Left forelimb (tissue), 1 donor: ENCODE results near the gene KLF15.
"Not testable (repeated sequence)": the region's sequence is repeated elsewhere in the genome, so short reads cannot be mapped to it uniquely, and the experiment has no call there.

Source experiments
- DNase-seq: peaks from one replicate; pipeline ENCODE4 v3.0.0-alpha.2; 2018; ENCODE audit warnings: low spot score

The KLF15 gene

DNA sequence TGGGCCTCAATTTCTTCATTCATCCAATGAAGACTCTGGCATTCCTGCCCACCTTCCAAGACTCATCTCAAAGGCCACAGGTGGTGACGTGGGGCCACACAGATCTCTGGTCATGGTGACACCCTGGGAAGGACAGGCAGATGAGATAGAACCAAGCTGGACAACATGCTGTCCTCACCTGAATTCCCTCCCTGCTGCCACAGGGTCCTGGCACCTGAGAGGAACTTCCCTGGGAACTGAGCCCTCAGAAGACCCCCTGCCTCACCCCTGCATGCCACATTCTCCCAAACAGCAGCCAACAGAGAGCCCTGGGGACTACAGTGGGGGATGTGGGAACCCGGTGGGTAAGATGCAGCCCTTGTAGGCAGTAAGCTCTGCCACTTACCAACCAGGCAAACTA is 10.7 kb downstream of the KLF15 start:
- DNase-seq: peak; percentile 40

DNA sequence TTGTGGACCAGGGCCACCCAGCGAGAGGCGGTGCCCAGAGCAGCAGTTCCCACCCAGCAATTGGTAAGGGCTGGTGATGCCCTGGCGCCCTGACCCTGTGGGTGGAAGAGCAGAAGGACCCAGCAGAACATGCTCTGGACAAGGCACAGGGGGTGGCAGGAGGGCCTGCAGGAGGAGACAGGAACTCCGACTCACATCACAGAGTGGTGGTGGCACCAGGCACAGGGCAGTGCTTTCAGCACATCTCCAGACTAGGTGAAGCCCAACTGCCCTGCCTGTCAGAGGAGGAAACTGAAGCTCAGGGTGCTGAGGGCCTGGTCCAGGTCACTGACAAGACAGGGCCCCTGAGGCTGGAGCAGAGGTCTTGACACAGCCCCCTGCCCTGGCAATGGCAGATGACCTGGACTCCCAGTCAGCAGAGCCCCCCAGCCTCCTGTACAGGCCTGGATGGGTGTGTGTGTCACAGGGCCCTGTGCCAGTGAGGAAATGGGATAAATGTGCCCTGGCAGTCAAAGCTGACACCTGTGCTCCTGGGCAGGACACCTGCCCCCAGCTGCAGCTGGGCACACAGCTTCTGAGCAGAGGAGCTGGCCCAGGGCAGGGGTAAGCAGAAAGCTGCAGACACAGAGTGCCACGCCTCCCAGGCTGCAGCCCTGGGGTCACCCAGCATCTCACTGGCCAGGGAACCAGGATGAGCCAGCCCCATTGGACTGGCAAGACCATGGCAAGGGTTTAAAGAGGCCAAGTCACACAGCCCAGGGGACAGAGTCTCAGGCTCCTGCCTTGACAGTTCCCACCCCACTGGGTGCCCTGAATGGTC is 11.4 kb downstream of the KLF15 start:
- DNase-seq: peak; percentile 55

DNA sequence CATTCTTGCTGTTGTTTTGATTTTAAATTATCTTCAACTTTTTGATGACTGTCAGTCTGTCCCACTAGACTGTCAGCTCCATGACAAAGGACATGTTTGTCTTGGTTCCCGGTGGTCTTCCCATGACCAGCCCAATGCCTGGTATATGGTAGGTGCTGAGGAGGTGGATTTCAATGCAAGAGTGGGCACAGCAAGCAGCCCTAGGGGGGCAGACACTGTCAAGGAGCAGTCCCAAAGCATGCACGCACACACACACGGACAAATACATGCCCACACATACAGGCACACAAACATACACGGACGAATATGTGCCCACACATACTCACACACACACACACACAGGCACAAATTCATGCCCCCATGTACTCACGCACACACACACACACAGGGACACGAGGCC is 12.0 kb downstream of the KLF15 start:
- peak; percentile 11 for DNase-seq

DNA sequence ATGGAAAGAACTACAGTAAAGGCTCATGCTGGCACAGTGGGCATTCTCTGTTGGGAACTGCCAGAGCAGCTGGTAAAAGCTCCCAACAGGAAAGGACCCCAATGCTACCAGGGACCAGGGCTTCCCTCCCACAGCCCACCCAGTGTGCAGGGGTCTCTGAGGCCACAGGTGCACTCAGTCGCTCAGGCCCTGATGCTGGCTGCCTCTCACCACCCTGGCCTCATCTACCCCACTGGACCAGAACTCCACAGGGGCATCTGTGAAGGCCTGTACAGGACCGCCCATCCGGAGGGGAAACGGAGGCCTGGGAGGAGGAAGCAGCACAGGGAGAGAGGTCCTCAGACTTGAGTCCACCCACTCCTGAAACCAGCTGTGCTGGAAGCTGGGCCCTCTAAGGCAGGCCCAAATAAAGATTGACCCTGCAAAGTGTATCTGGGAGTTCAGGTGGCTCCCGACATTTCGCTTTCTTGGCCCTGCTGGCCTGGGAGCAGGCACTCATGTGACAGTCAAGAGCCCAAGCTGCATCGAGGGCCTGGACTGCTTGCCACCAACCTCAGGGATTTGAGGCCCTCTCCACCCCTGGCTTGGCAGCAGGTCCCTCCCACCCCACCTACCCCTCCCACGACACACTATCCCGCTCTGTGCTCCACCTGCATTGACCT is 12.7 kb downstream of the KLF15 start:
- DNase-seq: peak; percentile 22

DNA sequence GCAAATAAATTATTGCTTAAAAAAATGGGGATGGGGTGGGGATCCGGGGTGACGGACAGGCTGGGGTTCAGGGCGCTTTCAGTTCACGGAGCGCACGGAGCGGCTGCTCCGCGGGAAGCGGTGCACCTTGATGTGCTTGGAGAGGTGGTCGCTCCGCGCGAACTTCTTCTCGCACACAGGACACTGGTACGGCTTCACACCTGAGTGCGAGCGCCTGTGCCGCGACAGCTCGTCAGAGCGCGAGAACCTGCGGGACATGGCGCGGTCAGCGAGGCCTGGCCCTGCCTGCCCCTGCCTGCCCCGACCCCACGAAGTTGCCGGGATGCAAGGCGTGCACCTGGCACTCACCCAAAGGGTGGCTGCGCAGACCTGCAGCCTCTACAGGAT is 13.6 kb downstream of the KLF15 start:
- DNase-seq: peak; percentile 53

DNA sequence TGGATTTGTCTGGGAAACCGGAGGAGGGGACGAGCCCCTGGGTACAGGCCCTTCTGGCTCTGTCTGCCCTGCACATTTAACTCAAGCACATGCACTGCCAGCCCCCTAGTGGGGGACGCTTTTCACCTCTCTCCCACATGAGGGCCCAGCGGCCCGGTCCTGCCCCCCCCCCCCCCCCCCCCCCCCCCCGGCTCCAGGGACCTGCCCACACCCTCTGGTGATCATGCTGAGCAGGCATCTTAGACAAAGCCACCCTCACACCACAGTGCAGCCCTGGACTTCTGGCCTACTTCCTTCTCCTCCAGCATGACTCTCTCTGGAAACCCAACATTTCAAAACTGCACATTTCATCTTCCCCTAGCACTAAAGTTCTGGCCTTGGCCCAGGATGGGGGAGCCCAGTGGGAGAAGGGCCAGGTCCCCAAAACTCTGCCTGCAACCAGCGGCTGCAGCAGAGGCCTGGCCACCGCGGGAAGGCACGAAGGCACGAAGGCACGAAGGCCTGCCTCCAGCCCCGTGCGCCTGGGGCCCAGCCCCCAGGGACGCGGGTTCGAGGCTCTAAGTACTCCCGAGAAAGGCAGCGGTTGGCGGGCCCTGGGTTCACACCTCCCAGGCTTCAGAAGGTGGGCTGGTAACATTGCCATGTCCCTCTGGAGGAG is 14.1 kb downstream of the KLF15 start:
- peak; percentile 55 for DNase-seq

DNA sequence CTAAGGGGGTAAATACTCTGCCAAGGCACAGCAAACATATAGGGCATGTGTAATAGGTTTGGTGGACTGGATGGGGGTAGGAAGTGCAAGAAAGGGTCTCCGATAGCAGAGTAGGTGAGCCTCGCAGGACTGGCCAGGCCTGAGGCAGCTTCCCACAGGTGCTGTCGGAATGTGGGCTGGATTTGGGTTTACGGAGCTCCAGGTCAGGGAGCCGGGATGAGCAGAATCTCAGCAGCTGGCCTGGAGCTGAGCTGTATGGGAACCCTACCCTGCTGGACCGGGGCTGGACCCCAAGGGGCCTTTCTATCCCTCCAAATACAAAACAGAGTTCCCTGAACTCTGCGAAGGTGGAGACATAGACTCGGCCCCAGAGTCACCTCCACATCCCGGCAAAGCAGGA is 15.0 kb downstream of the KLF15 start:
- no peak for DNase-seq

DNA sequence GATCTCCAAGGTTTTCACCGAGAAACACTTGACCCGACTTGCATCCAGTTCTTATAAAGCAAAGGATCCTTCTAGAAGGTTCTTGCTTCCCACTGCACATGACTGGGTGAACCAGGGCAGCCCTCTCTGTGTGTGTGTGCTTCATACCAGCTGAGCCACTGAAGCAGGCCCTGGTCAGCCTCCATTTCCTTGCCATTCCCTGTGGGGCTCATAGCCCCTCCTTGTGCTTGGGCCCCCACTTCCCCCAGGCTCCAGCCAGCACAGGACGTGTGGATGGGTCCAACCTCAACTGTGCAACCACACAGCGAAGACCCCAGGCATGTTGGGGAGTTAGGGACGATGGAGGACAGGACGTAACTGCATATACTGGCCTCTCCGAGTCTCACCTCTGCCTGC is 15.5 kb downstream of the KLF15 start:
- DNase-seq: peak; percentile 38

DNA sequence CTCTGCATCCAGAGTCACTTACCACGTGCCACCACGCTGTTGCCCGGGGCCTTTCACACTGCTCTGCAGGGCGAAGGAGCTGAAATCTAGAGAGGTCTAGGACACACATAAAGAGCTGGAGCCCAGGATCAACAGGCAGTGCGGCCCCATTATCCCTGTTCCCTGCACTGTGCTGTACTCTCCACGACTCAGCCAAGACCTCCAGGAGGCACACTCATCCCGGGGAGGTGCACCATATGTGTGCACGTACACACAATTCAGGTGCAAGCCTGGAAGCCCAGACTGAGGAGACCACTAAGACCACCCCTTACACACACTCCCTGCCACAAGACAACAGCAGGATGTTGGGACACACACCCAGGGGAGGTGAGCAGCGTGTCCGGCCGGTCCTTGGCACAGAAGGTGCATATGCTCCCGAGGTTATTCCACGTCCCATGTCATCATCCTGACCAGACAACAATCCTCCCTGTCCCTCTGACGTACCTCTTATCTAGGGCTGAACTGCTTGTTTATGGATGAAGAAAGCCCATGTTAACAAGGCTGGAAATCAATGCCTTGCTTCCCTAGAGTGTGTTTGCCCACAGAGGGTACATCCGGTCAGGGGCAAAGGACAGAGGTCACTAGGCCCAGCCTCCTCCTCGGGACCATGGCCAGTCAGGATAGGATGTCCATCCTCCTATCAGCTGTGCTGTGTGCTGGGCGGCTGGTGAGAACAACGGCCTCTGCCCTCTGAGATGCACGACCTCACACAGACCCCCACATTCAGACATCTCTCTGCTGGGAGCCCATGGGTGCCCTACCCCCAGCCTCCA is 16.1 kb downstream of the KLF15 start:
- DNase-seq: peak; percentile 31

DNA sequence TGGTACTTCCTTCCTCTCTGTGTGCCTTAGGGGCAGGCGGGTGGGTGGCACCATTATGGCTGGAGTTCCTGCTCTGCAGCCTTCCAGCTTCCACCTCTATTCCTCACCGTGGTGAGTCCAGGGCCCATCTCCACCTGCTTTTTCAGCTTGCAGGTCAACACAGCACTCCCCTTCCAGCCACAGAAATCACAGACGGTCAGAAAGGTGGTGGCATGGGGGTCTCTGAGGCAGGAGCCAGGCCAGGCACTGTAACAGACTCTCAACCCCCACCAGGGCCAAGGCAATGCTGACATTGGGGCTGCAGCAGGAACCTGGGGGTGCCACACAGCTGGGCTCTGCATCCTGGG is 16.6 kb downstream of the KLF15 start:
- no peak for DNase-seq

DNA sequence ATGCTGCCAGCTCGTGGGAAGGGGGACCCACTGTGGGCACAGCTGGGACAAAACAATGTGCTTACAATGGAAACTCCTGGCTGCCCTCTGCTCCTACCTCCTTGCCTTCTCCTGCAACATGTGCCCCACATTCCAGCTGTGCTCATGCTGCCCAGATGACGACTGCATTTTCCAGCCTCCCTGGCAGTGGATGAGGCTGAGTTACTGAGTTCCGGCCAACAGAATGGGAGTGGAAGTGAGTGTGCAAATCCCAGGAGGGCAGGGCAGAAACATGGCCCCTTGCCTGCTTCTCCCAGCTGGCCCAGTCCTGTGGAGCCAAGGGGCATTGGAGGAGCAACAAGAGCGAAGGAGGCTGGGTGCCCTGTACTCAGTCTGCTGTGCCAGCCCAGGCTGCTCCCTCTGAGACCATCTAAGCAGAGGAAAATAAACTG is 17.1 kb downstream of the KLF15 start:
- DNase-seq: peak; percentile 53

DNA sequence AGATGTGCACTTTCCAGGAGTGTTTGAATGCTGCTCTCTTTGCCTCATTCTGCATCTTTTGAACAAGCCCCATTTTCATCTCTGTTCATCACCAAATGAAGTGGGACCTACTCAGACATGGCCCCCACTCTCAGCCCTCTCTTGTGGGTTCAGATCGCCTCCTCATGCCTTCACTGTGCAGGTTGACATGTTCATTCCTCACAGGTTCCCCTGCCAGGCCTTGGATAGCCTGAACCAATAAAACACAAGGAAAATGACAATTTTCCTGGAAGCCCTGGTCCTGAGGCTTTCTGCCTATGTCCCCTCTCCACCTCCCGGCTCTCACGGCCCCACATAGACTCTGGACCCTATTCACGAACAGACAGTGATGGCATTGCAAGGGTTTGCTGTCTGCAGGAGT is 17.7 kb downstream of the KLF15 start:
- peak; percentile 34 for DNase-seq

DNA sequence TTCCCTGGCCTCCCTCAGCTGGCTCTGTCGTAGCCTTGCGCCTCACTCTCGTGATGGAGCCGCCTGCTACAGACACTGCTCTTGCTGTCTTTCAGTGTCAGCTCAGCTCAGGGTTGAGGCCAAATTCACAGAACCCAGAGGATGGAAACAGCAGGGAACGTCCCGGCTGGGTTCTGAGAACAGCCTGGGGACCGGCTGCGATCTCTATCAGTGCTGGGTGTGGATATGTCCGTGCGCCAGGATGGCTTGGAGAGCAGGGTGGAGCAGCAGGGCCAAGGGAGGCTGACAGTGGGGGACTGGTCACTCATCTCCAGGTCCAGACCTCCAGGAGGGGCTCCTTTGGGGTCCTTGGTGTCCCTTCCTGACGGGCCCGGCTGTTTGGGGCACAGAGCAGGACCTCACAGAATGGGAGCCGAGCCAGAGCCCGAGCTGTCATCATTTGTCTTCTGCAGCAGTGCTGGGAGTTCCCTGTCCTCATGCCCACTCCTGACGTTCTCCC is 18.4 kb downstream of the KLF15 start:
- peak; percentile 59 for DNase-seq

DNA sequence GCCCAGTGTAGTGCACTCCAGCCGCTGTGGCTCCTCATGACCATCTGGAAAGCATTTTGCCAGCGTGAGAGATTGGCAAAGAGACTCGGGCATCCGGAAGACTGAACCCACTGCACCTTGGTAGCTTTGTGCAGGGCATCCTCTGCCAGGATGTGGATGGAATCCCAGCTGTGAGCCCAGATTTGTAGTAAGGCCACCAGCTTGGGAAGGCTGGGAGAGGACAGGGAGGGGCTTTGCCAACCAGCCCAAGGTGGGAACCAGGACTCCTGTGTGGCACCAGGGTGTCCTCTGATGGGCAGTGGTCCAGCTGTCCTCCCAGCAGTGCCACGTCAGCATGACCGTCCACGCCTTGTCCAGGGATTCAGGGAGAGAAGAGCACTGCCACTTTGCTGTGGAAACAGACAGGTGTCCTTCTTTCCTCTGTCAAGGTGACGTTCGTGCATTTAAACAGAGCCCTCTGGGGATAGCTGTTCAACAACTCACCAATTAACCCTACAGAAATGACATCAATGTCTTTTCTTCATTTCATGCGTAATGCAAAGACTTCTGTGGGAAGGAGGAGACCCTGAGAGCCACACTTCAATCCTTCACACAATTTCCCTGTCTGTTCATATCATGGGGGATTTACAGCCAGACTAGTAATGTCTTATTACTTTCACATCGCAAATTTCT is 19.1 kb downstream of the KLF15 start:
- DNase-seq: peak; percentile 36

DNA sequence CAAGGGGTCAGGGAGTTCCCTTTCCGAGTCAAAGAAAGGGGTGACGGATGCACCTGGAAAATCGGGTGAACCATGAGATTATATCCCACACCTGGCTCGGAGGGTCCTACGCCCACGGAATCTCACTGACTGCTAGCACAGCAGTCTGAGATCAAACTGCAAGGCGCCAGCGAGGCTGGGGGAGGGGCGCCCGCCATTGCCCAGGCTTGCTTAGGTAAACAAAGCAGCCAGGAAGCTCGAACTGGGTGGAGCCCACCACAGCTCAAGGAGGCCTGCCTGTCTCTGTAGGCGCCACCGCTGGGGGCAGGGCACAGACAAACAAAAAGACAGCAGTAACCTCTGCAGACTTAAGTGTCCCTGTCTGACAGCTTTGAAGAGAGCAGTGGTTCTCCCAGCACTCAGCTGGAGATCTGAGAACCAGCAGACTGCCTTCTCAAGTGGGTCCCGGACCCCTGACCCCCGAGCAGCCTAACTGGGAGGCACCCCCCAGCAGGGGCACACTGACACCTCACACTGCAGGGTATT is 25.3 kb downstream of the KLF15 start:
- not testable (repeated sequence) for DNase-seq

DNA sequence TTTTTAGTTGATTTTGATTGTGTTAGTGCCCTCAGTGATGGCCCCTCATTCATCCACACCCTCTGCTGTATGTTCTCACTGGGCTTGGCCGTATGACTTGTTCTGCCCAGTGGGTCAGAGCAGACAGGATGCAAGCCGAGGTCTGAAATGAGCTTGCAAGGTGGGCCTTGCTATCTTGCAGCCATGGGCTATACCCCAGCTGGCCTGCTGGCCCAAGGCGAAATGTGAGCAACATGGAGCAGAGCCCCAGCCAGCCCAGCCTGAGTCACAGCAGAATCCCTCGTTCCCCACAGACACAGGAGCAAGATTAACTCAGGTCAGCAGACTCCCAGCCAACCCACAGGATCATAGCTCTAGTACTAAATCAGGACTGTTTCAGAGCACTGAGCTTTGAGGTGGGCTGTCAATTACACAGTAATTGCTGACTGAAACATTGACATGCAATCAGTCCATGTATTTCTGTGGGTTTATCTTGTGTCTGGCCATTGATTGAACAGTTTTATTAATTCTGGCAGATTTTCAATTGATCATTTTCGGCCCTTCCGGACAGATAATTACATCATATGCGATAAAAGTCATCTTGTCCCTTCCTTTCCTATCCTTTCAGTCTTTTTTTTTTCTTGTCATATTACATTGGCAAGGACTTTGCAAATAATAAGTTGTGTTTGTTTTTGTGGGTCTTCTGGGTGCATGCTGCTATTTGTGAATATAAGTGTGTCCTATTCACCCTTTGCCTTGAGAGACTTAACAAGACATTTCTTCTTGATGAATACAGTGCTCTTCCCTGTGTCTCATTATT is 27.1 kb downstream of the KLF15 start:
- no peak for DNase-seq

DNA sequence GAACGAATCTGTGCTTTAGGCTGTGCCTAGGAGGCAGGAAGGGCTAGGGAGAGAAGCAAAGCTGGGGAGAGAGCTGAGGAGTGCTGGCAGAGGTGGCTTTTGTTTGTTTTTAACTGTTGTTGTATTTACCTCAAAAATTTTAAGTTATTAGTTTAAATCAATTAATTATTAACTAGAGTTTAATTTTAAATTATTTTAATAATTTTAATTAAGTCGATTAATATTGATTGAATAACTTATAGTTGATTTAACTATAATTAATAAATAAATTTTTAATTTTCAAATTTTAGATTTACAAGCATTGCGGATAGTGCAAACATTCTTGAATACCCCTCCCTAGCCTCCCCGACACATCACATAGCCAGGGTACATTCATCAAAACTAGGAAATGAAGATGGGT is 30.6 kb downstream of the KLF15 start:
- DNase-seq: no peak

DNA sequence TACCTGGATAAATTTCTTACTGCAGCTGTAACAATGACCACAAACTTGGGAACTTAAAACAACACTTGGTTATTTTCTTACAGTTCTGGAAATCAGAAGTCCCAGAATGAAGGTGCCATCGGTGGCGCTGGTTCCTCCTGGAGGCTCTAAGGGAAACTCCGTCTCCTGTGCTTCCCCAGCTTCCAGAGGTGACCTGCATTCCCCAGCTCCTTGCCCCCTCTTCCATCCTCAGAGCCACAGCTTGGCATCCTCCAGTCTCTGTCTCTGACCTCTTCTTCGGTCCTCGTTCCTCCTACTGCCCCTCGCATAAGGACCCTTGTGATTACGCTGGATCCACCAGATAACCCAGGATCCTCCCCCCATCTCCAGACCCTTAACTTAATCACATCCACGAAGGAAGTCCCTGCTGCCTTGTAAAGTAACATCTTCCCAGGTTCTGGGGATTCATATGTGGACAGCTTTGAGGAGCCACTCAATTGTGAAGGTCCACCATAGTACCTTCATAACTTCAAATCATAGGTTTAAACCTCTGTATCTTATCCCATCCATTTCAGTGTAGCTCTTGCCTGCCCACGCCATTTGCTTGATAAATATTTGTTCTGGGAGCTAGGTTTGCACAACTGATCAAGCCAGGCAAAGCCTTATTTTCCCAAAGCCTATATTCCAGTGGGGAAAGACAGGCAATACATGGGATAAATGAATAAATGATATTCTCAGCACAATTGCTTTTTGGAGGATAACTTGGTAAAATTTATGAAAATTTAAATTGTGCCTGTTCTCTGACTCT is 34.8 kb downstream of the KLF15 start:
- DNase-seq: peak; percentile 47

DNA sequence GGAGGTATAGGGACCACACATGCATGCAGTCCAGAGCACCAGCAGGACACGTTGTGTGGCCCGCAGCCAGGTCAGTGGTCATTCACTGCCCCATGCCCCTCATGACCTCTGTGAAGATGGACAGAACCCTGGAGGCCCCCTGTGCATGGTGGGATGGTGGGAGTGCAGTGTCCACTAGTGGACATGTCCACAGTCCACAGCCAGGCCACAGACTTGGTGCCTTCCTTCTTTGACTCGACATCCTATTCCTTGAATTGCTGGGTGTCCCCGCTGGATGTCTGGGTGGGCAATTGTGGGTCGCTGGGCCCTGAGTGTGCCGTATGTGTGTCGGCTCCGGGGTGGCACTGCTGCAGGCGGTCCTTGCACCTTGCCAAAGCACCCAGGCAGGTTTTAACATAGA is 35.7 kb downstream of the KLF15 start:
- DNase-seq: peak; percentile 33
